HCT116 (cell line): ENCODE data around the gene FOXP1. TPM values are rescaled to one million over a fixed set of nuclear protein-coding genes. Genes with fewer than 3 reads are reported as not detected.

ENCODE experiments used
- ATAC-seq: fragments of 200-7000 bp; cut with Tn5 transposase; 2 replicates; pipeline ENCODE4 v1.9.1; 2020; ENCODE audit warnings: mild to moderate bottlenecking, moderate library complexity
- BruUV-seq: library from RNA; stranded (reverse); fragments of 400-500 nt; replicated peaks from 2 replicates; lab custom pipeline; 2021; lab: Mats Ljungman, UMichigan
- CTCF ChIA-PET: fragments of 300-600 bp; sonication (Branson Sonifier 250); formaldehyde crosslinking; loops from one replicate; lab custom pipeline; 2021; ENCODE audit warnings: antibody characterized with exemption; lab: Charles Lee
- POLR2A ChIA-PET: fragments of 300-600, 350-600 bp; sonication (Branson Sonifier 250); formaldehyde crosslinking; loops from one replicate; lab custom pipeline; 2021; ENCODE audit warnings: antibody characterized with exemption; lab: Charles Lee
- RAD21 ChIA-PET, 2 experiments: fragments of 300-600 bp; sonication (Branson Sonifier 250); formaldehyde crosslinking; loops; one replicate each; lab custom pipeline; 2023; ENCODE audit warnings: low total read pairs in 2 of 2; ENCODE audit not compliant: uncharacterized antibody in 2 of 2, unreplicated experiment in 2 of 2, low non-redundant PET in 1 of 2; lab: Charles Lee
- DNase-seq: peaks from one replicate; pipeline ENCODE4 v3.0.0-alpha.2; 2010; ENCODE audit warnings: low read depth, low spot score
- H2AFZ ChIP-seq: fragments of 200-600 bp; shearing (Covaris generic), sonication (generic); 2 replicates; pipeline ENCODE4 v1.6.1; 2017; ENCODE audit warnings: low read depth, mixed run types, mixed read lengths, antibody characterized with exemption, low read length; ENCODE audit not compliant: poor library complexity, severe bottlenecking
- H3K27ac ChIP-seq: 2 replicates; pipeline ENCODE4 v1.5.1; 2012; ENCODE audit warnings: low read depth, low read length
- H3K27me3 ChIP-seq: fragments of 200-600 bp; sonication (generic); 2 replicates; pipeline ENCODE4 v1.6.1; 2016; ENCODE audit warnings: mixed run types, low read length, mixed read lengths; ENCODE audit not compliant: insufficient read depth
- H3K36me3 ChIP-seq, 2 experiments: fragments of 200-500 bp in 1 of 2; fragments of 200-600 bp in 1 of 2; sonication (Bioruptor generic) in 1 of 2; sonication (generic) in 1 of 2; 2 replicates each; pipeline versions ENCODE4 v1.5.1 to v1.6.1; 2014 to 2016; ENCODE audit warnings: low read length in 2 of 2, inconsistent platforms in 1 of 2, mixed read lengths in 1 of 2, mixed run types in 1 of 2; ENCODE audit not compliant: insufficient read depth in 2 of 2, control insufficient read depth in 1 of 2
- H3K4me1 ChIP-seq, 2 experiments: fragments of 200-600 bp in 1 of 2; sonication (generic) in 1 of 2; 2 replicates each; pipeline versions ENCODE4 v1.5.1 to v1.6.1; 2012 to 2017; ENCODE audit warnings: low read length in 2 of 2, inconsistent platforms in 1 of 2, mild to moderate bottlenecking in 1 of 2, mixed read lengths in 1 of 2, mixed run types in 1 of 2, moderate library complexity in 1 of 2; ENCODE audit not compliant: insufficient read depth in 2 of 2, control insufficient read depth in 1 of 2
- H3K4me2 ChIP-seq: fragments of 200-600 bp; sonication (generic); 2 replicates; pipeline ENCODE4 v1.6.1; 2017; ENCODE audit warnings: mixed run types, low read length, mixed read lengths
- H3K4me3 ChIP-seq, 2 experiments: fragments of 200-600 bp in 1 of 2; sonication (generic) in 1 of 2; replicated peaks in 1 of 2; 2 replicates each; pipeline ENCODE4 v1.5.1; 2011 to 2016; ENCODE audit warnings: low read length in 2 of 2, control low read depth in 1 of 2, low read depth in 1 of 2, mild to moderate bottlenecking in 1 of 2, mixed read lengths in 1 of 2, mixed run types in 1 of 2
- H3K79me2 ChIP-seq: fragments of 200-600 bp; sonication (generic); 2 replicates; pipeline ENCODE4 v1.6.1; 2017; ENCODE audit warnings: mild to moderate bottlenecking, mixed run types, low read length, moderate library complexity, mixed read lengths; ENCODE audit not compliant: insufficient read depth
- H3K9ac ChIP-seq: fragments of 200-600 bp; sonication (generic); 2 replicates; pipeline ENCODE4 v1.6.1; 2016; ENCODE audit warnings: low read length, mixed read lengths
- H3K9me2 ChIP-seq: fragments of 200-600 bp; sonication (generic), shearing (Covaris generic); 2 replicates; pipeline ENCODE4 v1.6.1; 2017; ENCODE audit warnings: mixed run types, mild to moderate bottlenecking, moderate library complexity; ENCODE audit not compliant: insufficient read depth
- H3K9me3 ChIP-seq, 2 experiments: fragments of 200-500 bp in 1 of 2; fragments of 200-600 bp in 1 of 2; sonication (Bioruptor generic) in 1 of 2; sonication (generic) in 1 of 2; 2 replicates each; pipeline ENCODE4 v1.6.1; 2014 to 2017; ENCODE audit warnings: low read length in 2 of 2, mixed read lengths in 2 of 2, inconsistent platforms in 1 of 2, low read depth in 1 of 2, mild to moderate bottlenecking in 1 of 2, mixed run types in 1 of 2, moderate library complexity in 1 of 2; ENCODE audit not compliant: control insufficient read depth in 1 of 2, insufficient read depth in 1 of 2
- H4K20me1 ChIP-seq: fragments of 200-600 bp; sonication (generic), shearing (Covaris generic); 2 replicates; pipeline ENCODE4 v1.6.1; 2017; ENCODE audit warnings: mixed run types, mild to moderate bottlenecking, moderate library complexity; ENCODE audit not compliant: insufficient read depth
- CBX3 ChIP-seq: IDR thresholded peaks from 2 replicates; pipeline ENCODE4 v1.6.1; 2012; ENCODE audit warnings: low read depth
- CTCF ChIP-seq, 3 experiments: fragments of 200-600 bp in 1 of 3; sonication (generic) in 1 of 3; IDR thresholded peaks in 2 of 3; conservative IDR thresholded peaks in 1 of 3; 2 replicates each; pipeline ENCODE4 v1.5.1; 2012 to 2017; ENCODE audit warnings: low read depth in 2 of 3, low read length in 2 of 3, antibody characterized with exemption in 1 of 3, borderline replicate concordance in 1 of 3, control low read depth in 1 of 3, mild to moderate bottlenecking in 1 of 3, mixed read lengths in 1 of 3, mixed run types in 1 of 3, moderate library complexity in 1 of 3; ENCODE audit not compliant: insufficient read depth in 1 of 3
- EGR1 ChIP-seq: IDR thresholded peaks from 2 replicates; pipeline ENCODE4 v1.6.1; 2012; ENCODE audit warnings: low read depth
- ELF1 ChIP-seq: IDR thresholded peaks from 2 replicates; pipeline ENCODE4 v1.6.1; 2012; ENCODE audit warnings: low read depth, borderline replicate concordance
- EZH2 ChIP-seq: fragments of 200-600 bp; sonication (generic); IDR thresholded peaks from 2 replicates; pipeline ENCODE4 v1.6.1; 2017; ENCODE audit warnings: antibody characterized with exemption, mixed run types
- EZH2phosphoT487 ChIP-seq: fragments of 200-600 bp; IDR thresholded peaks from 2 replicates; pipeline ENCODE4 v1.6.1; 2018; ENCODE audit warnings: antibody characterized with exemption, borderline replicate concordance
- FOSL1 ChIP-seq: IDR thresholded peaks from 2 replicates; pipeline ENCODE4 v1.6.1; 2012; ENCODE audit warnings: low read depth
- JUND ChIP-seq: IDR thresholded peaks from 2 replicates; pipeline ENCODE4 v1.6.1; 2012
- MAX ChIP-seq: IDR thresholded peaks from 2 replicates; pipeline ENCODE4 v1.6.1; 2012
- SIN3A ChIP-seq: IDR thresholded peaks from 2 replicates; pipeline ENCODE4 v1.6.1; 2012; ENCODE audit warnings: low read depth
- SP1 ChIP-seq: IDR thresholded peaks from 2 replicates; pipeline ENCODE4 v1.6.1; 2012; ENCODE audit warnings: low read depth
- SRF ChIP-seq: IDR thresholded peaks from 2 replicates; pipeline ENCODE4 v1.6.1; 2012; ENCODE audit warnings: low read depth
- TCF7L2 ChIP-seq: IDR thresholded peaks from 2 replicates; pipeline ENCODE4 v1.7.0; 2011; ENCODE audit warnings: borderline replicate concordance, inconsistent platforms; ENCODE audit not compliant: insufficient read depth, insufficient read length; ENCODE audit errors: extremely low read depth
- YY1 ChIP-seq: IDR thresholded peaks from 2 replicates; pipeline ENCODE4 v1.6.1; 2011; ENCODE audit warnings: low read length, low read depth, moderate library complexity, mild to moderate bottlenecking; ENCODE audit not compliant: insufficient replicate concordance; ENCODE audit errors: extremely low read depth
- ZBTB33 ChIP-seq: IDR thresholded peaks from 2 replicates; pipeline ENCODE4 v1.6.1; 2011; ENCODE audit warnings: mild to moderate bottlenecking, low read length, moderate library complexity; ENCODE audit not compliant: insufficient replicate concordance; ENCODE audit errors: extremely low read depth
- ZFX ChIP-seq: fragments of 450-650 bp; IDR thresholded peaks from 2 replicates; pipeline ENCODE4 v1.6.1; 2017
- ZNF274 ChIP-seq: fragments of 200-500 bp; sonication (Bioruptor generic); IDR thresholded peaks from 2 replicates; pipeline ENCODE4 v1.6.1; 2014; ENCODE audit warnings: mild to moderate bottlenecking, low read depth, low read length, inconsistent platforms
- intact Hi-C: fragments of 100-400 bp; cut with micrococcal nuclease; formaldehyde crosslinking; loops from 2 replicates; pipeline ENCODE4 v1.10.0; 2022
- total RNA-seq: library from RNA; stranded (reverse); gene quantifications from one replicate; pipeline ENCODE4 v1.2.1, GENCODE V29; 2021; ENCODE audit not compliant: unreplicated experiment

FOXP1 gene
- total RNA-seq, 1 experiment from 2014 or later = 11.4 TPM

GRCh38 chr3:71511037-71511436 lies 72.5 kb downstream of the FOXP1 start:
- ChIA-PET CTCF (no interaction called here), RAD21 (no interaction called here), POLR2A (no interaction called here)
- ATAC-seq (no peak), DNase-seq (no peak)
- BruUV-seq = no TSS peak
- Histone ChIP-seq H2AFZ (no peak overlapping the region), H3K4me3 (no peak overlapping the region), H3K79me2 (no peaks in the 10 kb centered on the region), H3K9ac (no peak overlapping the region), H4K20me1 (no peaks in the 10 kb centered on the region), H3K4me1 (peaks cover 0 to 5% of the 10 kb centered on the region in 2 experiments; a peak in 1 of 4 replicates), H3K9me3 (no peaks in the 10 kb centered on the region), H3K36me3 (no peaks in the 10 kb centered on the region), H3K4me2 (no peak overlapping the region), H3K27me3 (no peaks in the 10 kb centered on the region), H3K9me2 (no peaks in the 10 kb centered on the region), H3K27ac (no peak overlapping the region)
- intact Hi-C loops = no loop called here
- no peak for TF ChIP-seq SRF
- TF ChIP-seq SP1 = no peak
- no peak for TF ChIP-seq CTCF (IDR thresholded peaks at IDR 0.05 in 2 of 3, conservative IDR thresholded peaks at IDR 0.05 in 1 of 3; ENCODE audit: borderline replicate concordance in 1 of 3, insufficient read depth in 1 of 3, low read depth in 2 of 3, low read length in 2 of 3)
- TF ChIP-seq JUND = no peak
- TF ChIP-seq YY1 = no peak
- no peak for TF ChIP-seq SIN3A
- TF ChIP-seq ZNF274 = no peak
- TF ChIP-seq FOSL1 = no peak
- TF ChIP-seq ZBTB33 = no peak
- TF ChIP-seq EZH2phosphoT487 = no peak
- no peak for TF ChIP-seq ELF1
- no peak for TF ChIP-seq CBX3
- no peak for TF ChIP-seq MAX
- no peak for TF ChIP-seq EGR1
- TF ChIP-seq EZH2 = no peak
- TF ChIP-seq TCF7L2 = no peak
- TF ChIP-seq ZFX = no peak
